Stimulated activated CD4-positive, alpha-beta T cell treated with anti-CD3 and anti-CD28 coated beads, Interleukin-2, amount 100 ng/mL, for 24 hours (primary cell): ENCODE measurements around the gene SLC44A4.
"Not testable (repeated sequence)": the region's sequence is repeated elsewhere in the genome, so short reads cannot be mapped to it uniquely, and the experiment has no call there.

Source experiments
- DNase-seq, 2 donors: peaks; one replicate each; pipeline ENCODE4 v3.0.0-alpha.2; 2020

Gene SLC44A4

GRCh38 chr6:31878726-31879125, at the start of gene SLC44A4:
Gene SLC44A4 (minus strand): TSS chr6:31878997. CDS start chr6:31878980, 17 bp downstream.
- no peak for DNase-seq

GRCh38 chr6:31928672-31928939, 49.8 kb upstream of the SLC44A4 start:
- DNase-seq: no peak

- DNase-seq: no peak
Measured at GRCh38 chr6:31927863-31928671, 49.3 kb upstream of the SLC44A4 start.

- DNase-seq: no peak
Measured at GRCh38 chr6:31927242-31927862, 48.6 kb upstream of the SLC44A4 start, which contains the start of gene C2. Gene C2 (plus strand): TSS chr6:31927717. CDS start chr6:31927753, 36 bp downstream.

GRCh38 chr6:31922942-31923341, 44.1 kb upstream of the SLC44A4 start:
- no peak for DNase-seq

GRCh38 chr6:31920811-31921210, 42.0 kb upstream of the SLC44A4 start:
- DNase-seq: no peak

GRCh38 chr6:31919624-31920303, 41.0 kb upstream of the SLC44A4 start:
- DNase-seq: no peak

GRCh38 chr6:31918069-31918720, 39.4 kb upstream of the SLC44A4 start:
- no peak for DNase-seq

- DNase-seq: no peak
Measured at GRCh38 chr6:31915756-31916155, 37.0 kb upstream of the SLC44A4 start.

- DNase-seq: no peak
Measured at GRCh38 chr6:31915351-31915750, 36.6 kb upstream of the SLC44A4 start.

GRCh38 chr6:31911826-31912585, 33.2 kb upstream of the SLC44A4 start:
- DNase-seq: no peak

- DNase-seq: not testable (repeated sequence)
Measured at GRCh38 chr6:31909298-31909697, 30.5 kb upstream of the SLC44A4 start.

GRCh38 chr6:31908791-31909190, 30.0 kb upstream of the SLC44A4 start:
- DNase-seq: no peak

GRCh38 chr6:31908255-31908654, 29.5 kb upstream of the SLC44A4 start:
- DNase-seq: not testable (repeated sequence)

- DNase-seq: no peak
Measured at GRCh38 chr6:31907158-31907813, 28.5 kb upstream of the SLC44A4 start.

GRCh38 chr6:31906727-31907126, 27.9 kb upstream of the SLC44A4 start:
- not testable (repeated sequence) for DNase-seq

GRCh38 chr6:31906122-31906521, 27.3 kb upstream of the SLC44A4 start:
- no peak for DNase-seq

GRCh38 chr6:31905041-31905440, 26.2 kb upstream of the SLC44A4 start:
- DNase-seq: no peak

- no peak for DNase-seq
Measured at GRCh38 chr6:31903957-31904356, 25.2 kb upstream of the SLC44A4 start.

GRCh38 chr6:31901953-31902643, 23.3 kb upstream of the SLC44A4 start, which contains the start of gene ZBTB12:
Gene ZBTB12 (minus strand): TSS chr6:31902086. CDS start chr6:31901305, 781 bp downstream.
- peak; percentile 87 to 90 for DNase-seq

- peak; percentile 71 to 76 for DNase-seq
Measured at GRCh38 chr6:31901415-31901952, 22.7 kb upstream of the SLC44A4 start.
